ENCODE results near the gene LRP1-AS. TPM values are rescaled to one million over a fixed set of nuclear protein-coding genes. Genes with fewer than 3 reads are reported as not detected.

Gene LRP1-AS
- total RNA-seq, 1 experiment from 2014 or later, result not detected

DNA sequence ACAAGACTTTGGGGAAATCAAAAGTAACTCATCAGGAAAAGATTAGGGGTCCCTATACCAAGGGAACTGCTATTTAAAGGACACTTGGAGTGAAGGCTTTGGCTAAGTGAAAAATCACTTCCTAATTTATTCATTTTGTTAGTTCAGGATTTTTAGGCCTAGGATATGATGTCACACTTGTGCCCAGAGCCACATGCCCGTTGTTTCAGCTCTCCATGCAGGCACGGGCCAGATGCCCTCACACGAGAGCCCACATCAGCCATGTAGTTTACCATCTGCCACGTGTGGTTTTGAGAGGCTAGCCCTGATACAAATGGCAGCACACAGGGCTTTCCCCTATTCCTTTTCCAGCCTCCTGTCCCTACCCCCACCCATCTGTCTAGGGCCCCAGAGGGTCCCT is 11.9 kb upstream of the LRP1-AS start:
- POLR2A ChIA-PET (ENCODE audit: unreplicated experiment), result no interaction called here
- Histone ChIP-seq H3K4me3 (ENCODE audit: low read length) (no peak overlapping the region), H3K27me3 (ENCODE audit: low read length) (no peaks in the 10 kb centered on the region), H3F3A (ENCODE audit: low read length, unreplicated experiment) (no peaks in the 10 kb centered on the region), H3K4me1 (ENCODE audit: insufficient read depth, low read length) (no peaks in the 10 kb centered on the region), H3K4me2 (ENCODE audit: low read length) (no peak overlapping the region), H2AFZ (ENCODE audit: low read length) (no peak overlapping the region), H3K9ac (ENCODE audit: low read length) (no peak overlapping the region), H3K79me2 (ENCODE audit: low read length) (no peaks in the 10 kb centered on the region), H3K36me3 (ENCODE audit: low read depth, low read length) (no peaks in the 10 kb centered on the region), H3K9me3 (ENCODE audit: low read length) (no peaks in the 10 kb centered on the region), H3K9me2 (replicated peaks; ENCODE audit: low read length) (no peaks in the 10 kb centered on the region), H3K27ac (ENCODE audit: low read length) (no peak overlapping the region), H4K20me1 (ENCODE audit: low read length) (no peaks in the 10 kb centered on the region)
- no TSS peak for BruUV-seq (replicated peaks)
- intact Hi-C loops (cut with micrococcal nuclease), result no loop called here
- no peak for DNase-seq
- no peak for ATAC-seq
- CTCF ChIA-PET, result no interaction called here
- TF ChIP-seq EZH2 (IDR thresholded peaks at IDR 0.05; ENCODE audit: low read length, unreplicated experiment) (no peak), EZH2phosphoT487 (IDR thresholded peaks at IDR 0.05; ENCODE audit: borderline replicate concordance, low read length) (no peak)
- TF ChIP-seq, protein P1, sequence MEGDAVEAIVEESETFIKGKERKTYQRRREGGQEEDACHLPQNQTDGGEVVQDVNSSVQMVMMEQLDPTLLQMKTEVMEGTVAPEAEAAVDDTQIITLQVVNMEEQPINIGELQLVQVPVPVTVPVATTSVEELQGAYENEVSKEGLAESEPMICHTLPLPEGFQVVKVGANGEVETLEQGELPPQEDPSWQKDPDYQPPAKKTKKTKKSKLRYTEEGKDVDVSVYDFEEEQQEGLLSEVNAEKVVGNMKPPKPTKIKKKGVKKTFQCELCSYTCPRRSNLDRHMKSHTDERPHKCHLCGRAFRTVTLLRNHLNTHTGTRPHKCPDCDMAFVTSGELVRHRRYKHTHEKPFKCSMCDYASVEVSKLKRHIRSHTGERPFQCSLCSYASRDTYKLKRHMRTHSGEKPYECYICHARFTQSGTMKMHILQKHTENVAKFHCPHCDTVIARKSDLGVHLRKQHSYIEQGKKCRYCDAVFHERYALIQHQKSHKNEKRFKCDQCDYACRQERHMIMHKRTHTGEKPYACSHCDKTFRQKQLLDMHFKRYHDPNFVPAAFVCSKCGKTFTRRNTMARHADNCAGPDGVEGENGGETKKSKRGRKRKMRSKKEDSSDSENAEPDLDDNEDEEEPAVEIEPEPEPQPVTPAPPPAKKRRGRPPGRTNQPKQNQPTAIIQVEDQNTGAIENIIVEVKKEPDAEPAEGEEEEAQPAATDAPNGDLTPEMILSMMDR (conservative IDR thresholded peaks at IDR 0.05; ENCODE audit: low read depth, low read length), result no peak

DNA sequence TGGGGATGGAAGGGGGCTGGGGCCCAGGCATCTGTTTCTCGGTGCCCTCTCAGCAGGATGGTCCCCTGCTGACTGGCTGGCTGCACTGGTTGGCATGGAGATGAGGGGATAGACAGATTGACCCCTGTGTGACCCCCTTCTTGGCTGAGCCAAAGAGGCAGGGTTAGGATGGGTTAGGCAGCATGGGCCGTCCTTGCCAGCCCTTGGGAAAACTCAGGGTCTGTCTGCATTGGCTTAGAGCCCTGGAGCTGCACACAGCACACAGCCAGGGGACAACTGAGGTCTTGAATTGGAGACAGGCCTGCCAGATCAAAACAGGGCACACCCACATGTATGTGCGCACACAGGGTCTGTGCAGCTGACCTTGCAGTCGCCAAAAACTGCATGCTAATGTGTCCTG is 11.2 kb upstream of the LRP1-AS start:
- ATAC-seq (no peak), DNase-seq (no peak)
- BruUV-seq (replicated peaks), result no TSS peak
- Histone ChIP-seq H3K9me2 (replicated peaks; ENCODE audit: low read length) (no peaks in the 10 kb centered on the region), H3K4me2 (ENCODE audit: low read length) (no peak overlapping the region), H3K4me3 (ENCODE audit: low read length) (no peak overlapping the region), H3K27me3 (ENCODE audit: low read length) (no peaks in the 10 kb centered on the region), H3K36me3 (ENCODE audit: low read depth, low read length) (no peaks in the 10 kb centered on the region), H3K27ac (ENCODE audit: low read length) (no peak overlapping the region), H3K9me3 (ENCODE audit: low read length) (no peaks in the 10 kb centered on the region), H3K4me1 (ENCODE audit: insufficient read depth, low read length) (no peaks in the 10 kb centered on the region), H3K9ac (ENCODE audit: low read length) (no peak overlapping the region), H4K20me1 (ENCODE audit: low read length) (no peaks in the 10 kb centered on the region), H2AFZ (ENCODE audit: low read length) (no peak overlapping the region), H3K79me2 (ENCODE audit: low read length) (no peaks in the 10 kb centered on the region), H3F3A (ENCODE audit: low read length, unreplicated experiment) (no peaks in the 10 kb centered on the region)
- POLR2A ChIA-PET (ENCODE audit: unreplicated experiment), result no interaction called here
- CTCF ChIA-PET, result no interaction called here
- intact Hi-C loops (cut with micrococcal nuclease), result no loop called here
- TF ChIP-seq, protein P1 (conservative IDR thresholded peaks at IDR 0.05; ENCODE audit: low read depth, low read length), result no peak
- TF ChIP-seq EZH2 (IDR thresholded peaks at IDR 0.05; ENCODE audit: low read length, unreplicated experiment) (no peak), EZH2phosphoT487 (IDR thresholded peaks at IDR 0.05; ENCODE audit: borderline replicate concordance, low read length) (no peak)

DNA sequence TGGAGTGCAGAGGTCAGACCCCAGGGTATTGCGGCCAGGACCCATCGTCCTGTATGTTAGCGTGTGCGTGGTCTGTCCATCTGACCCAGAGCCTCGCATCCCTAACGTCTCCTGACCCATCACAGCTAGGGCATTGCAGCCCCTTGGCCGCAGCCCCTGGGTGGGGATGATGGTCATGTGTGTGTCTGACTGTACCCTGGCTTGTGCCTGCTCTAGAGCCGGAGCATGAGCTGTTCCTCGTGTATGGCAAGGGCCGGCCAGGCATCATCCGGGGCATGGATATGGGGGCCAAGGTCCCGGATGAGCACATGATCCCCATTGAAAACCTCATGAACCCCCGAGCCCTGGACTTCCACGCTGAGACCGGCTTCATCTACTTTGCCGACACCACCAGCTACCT is 10.8 kb upstream of the LRP1-AS start:
- Histone ChIP-seq H3K9me2 (replicated peaks; ENCODE audit: low read length) (no peaks in the 10 kb centered on the region), H3K79me2 (ENCODE audit: low read length) (no peaks in the 10 kb centered on the region), H3K4me1 (ENCODE audit: insufficient read depth, low read length) (peaks cover under 1% of the 10 kb centered on the region; the same call in 1 of the 2 replicates), H4K20me1 (ENCODE audit: low read length) (no peaks in the 10 kb centered on the region), H3K9me3 (ENCODE audit: low read length) (no peaks in the 10 kb centered on the region), H3K27ac (ENCODE audit: low read length) (no peak overlapping the region), H3K4me2 (ENCODE audit: low read length) (no peak overlapping the region), H3K9ac (ENCODE audit: low read length) (no peak overlapping the region), H3K27me3 (ENCODE audit: low read length) (no peaks in the 10 kb centered on the region), H3K36me3 (ENCODE audit: low read depth, low read length) (no peaks in the 10 kb centered on the region), H2AFZ (ENCODE audit: low read length) (no peak overlapping the region), H3K4me3 (ENCODE audit: low read length) (no peak overlapping the region), H3F3A (ENCODE audit: low read length, unreplicated experiment) (no peaks in the 10 kb centered on the region)
- TF ChIP-seq EZH2phosphoT487 (IDR thresholded peaks at IDR 0.05; ENCODE audit: borderline replicate concordance, low read length) (no peak), EZH2 (IDR thresholded peaks at IDR 0.05; ENCODE audit: low read length, unreplicated experiment) (no peak)
- TF ChIP-seq, protein P1 (conservative IDR thresholded peaks at IDR 0.05; ENCODE audit: low read depth, low read length), result no peak
- ATAC-seq, result no peak
- BruUV-seq (replicated peaks), result no TSS peak
- CTCF ChIA-PET, result no interaction called here
- DNase-seq, result no peak
- intact Hi-C loops (cut with micrococcal nuclease), result no loop called here
- POLR2A ChIA-PET (ENCODE audit: unreplicated experiment), result no interaction called here
